DND-41 (cell line): ENCODE data around the gene ACAP2.

Source experiments
- EZH2 ChIP-seq: IDR thresholded peaks from 3 replicates; pipeline ENCODE4 v1.6.1; 2012; ENCODE audit warnings: borderline replicate concordance, low read depth, mild to moderate bottlenecking, moderate library complexity, low read length, inconsistent platforms; ENCODE audit not compliant: severe bottlenecking
- TF ChIP-seq, protein P1 (sequence below): IDR thresholded peaks from 2 replicates; pipeline ENCODE4 v1.5.1; 2012; ENCODE audit warnings: borderline replicate concordance, low read length, moderate library complexity, mild to moderate bottlenecking; ENCODE audit not compliant: poor library complexity, severe bottlenecking; ENCODE audit errors: extremely low read depth

DNA sequence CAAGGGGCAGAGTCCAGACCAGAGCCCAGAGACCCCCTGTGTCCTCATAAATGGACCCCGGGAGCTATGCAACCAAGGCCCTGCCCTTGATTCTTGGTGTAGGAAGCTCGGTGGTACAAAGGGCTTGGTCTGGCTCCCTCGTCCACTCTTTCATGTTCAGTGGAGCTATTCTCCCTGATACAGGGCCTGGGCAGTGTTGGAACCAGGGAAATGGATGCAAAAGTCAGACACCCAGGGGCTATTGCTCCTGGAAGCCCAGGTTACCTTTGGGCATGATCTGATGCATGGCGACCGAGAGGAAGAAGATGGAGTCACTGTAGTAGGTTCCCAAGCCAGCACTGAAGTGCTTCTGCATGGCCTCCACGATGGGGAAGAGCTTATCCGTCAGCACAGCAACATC is 216.4 kb downstream of the ACAP2 start:
- TF ChIP-seq, protein P1, sequence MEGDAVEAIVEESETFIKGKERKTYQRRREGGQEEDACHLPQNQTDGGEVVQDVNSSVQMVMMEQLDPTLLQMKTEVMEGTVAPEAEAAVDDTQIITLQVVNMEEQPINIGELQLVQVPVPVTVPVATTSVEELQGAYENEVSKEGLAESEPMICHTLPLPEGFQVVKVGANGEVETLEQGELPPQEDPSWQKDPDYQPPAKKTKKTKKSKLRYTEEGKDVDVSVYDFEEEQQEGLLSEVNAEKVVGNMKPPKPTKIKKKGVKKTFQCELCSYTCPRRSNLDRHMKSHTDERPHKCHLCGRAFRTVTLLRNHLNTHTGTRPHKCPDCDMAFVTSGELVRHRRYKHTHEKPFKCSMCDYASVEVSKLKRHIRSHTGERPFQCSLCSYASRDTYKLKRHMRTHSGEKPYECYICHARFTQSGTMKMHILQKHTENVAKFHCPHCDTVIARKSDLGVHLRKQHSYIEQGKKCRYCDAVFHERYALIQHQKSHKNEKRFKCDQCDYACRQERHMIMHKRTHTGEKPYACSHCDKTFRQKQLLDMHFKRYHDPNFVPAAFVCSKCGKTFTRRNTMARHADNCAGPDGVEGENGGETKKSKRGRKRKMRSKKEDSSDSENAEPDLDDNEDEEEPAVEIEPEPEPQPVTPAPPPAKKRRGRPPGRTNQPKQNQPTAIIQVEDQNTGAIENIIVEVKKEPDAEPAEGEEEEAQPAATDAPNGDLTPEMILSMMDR = no peak
- no peak for TF ChIP-seq EZH2
